ENCODE results near the gene CD72.

The CD72 gene

GRCh38 chr9:35627575-35627974, 9.4 kb upstream of the CD72 start:
- DNase-seq (ENCODE audit: extremely low read depth, low read depth) = no peak
- no peak overlapping the region for H3K4me3 ChIP-seq (replicated peaks; ENCODE audit: low read depth, low read length)
- TF ChIP-seq CTCF (IDR thresholded peaks at IDR 0.05; ENCODE audit: low read depth, low read length, missing control alignments) = no peak

- H3K4me3 ChIP-seq (replicated peaks; ENCODE audit: low read depth, low read length) = no peak overlapping the region
- no peak for TF ChIP-seq CTCF (IDR thresholded peaks at IDR 0.05; ENCODE audit: low read depth, low read length, missing control alignments)
- no peak for DNase-seq (ENCODE audit: extremely low read depth, low read depth)
Observed at GRCh38 chr9:35619800-35620158, 1.6 kb upstream of the CD72 start.

- no peak overlapping the region for H3K4me3 ChIP-seq (replicated peaks; ENCODE audit: low read depth, low read length)
- TF ChIP-seq CTCF (IDR thresholded peaks at IDR 0.05; ENCODE audit: low read depth, low read length, missing control alignments) = no peak
- no peak for DNase-seq (ENCODE audit: extremely low read depth, low read depth)
Observed at GRCh38 chr9:35618854-35619799, 914 bp upstream of the CD72 start.

GRCh38 chr9:35617548-35617947, 665 bp downstream of the CD72 start:
- no peak for TF ChIP-seq CTCF (IDR thresholded peaks at IDR 0.05; ENCODE audit: low read depth, low read length, missing control alignments)
- DNase-seq (ENCODE audit: extremely low read depth, low read depth) = no peak
- no peak overlapping the region for H3K4me3 ChIP-seq (replicated peaks; ENCODE audit: low read depth, low read length)

GRCh38 chr9:35616681-35617459, 1.3 kb downstream of the CD72 start:
- peak overlapping the region; percentile 13 for H3K4me3 ChIP-seq (replicated peaks; ENCODE audit: low read depth, low read length)
- DNase-seq (ENCODE audit: extremely low read depth, low read depth) = no peak
- no peak for TF ChIP-seq CTCF (IDR thresholded peaks at IDR 0.05; ENCODE audit: low read depth, low read length, missing control alignments)

- no peak overlapping the region for H3K4me3 ChIP-seq (replicated peaks; ENCODE audit: low read depth, low read length)
- no peak for TF ChIP-seq CTCF (IDR thresholded peaks at IDR 0.05; ENCODE audit: low read depth, low read length, missing control alignments)
- DNase-seq (ENCODE audit: extremely low read depth, low read depth) = no peak
Observed at GRCh38 chr9:35615981-35616680, 2.1 kb downstream of the CD72 start.

Data from HFF-Myc (cell line).